IPS DF 4.7 (cell line): ENCODE data around the gene CACNA2D2.
A peak's percentile ranks its signal among the peaks of the same experiment; 100 is the strongest.

ENCODE experiments used
- DNase-seq: peaks from one replicate; pipeline ENCODE4 v3.0.0-alpha.2; 2013; ENCODE audit warnings: low spot score; ENCODE audit errors: extremely low read depth

CACNA2D2 gene

GRCh38 chr3:50371133-50371685 lies 132.2 kb downstream of the CACNA2D2 start:
- DNase-seq = no peak

GRCh38 chr3:50370594-50370993 lies 132.8 kb downstream of the CACNA2D2 start:
- DNase-seq = no peak

GRCh38 chr3:50369012-50369670 lies 134.3 kb downstream of the CACNA2D2 start:
- DNase-seq = no peak

- no peak for DNase-seq
Measured at GRCh38 chr3:50365842-50366220, 137.6 kb downstream of the CACNA2D2 start.

- no peak for DNase-seq
Measured at GRCh38 chr3:50365080-50365841, 138.2 kb downstream of the CACNA2D2 start.

- DNase-seq = no peak
Measured at GRCh38 chr3:50364573-50365079, 138.8 kb downstream of the CACNA2D2 start.

GRCh38 chr3:50359760-50360110 lies 143.7 kb downstream of the CACNA2D2 start:
- DNase-seq = no peak

- peak; percentile 95 for DNase-seq
Measured at GRCh38 chr3:50358911-50359759, 144.3 kb downstream of the CACNA2D2 start, which contains the start of gene TMEM115. TSS of gene TMEM115 (minus strand) at chr3:50359521. CDS start at chr3:50359063, 458 bp downstream.

- no peak for DNase-seq
Measured at GRCh38 chr3:50358355-50358910, 145.0 kb downstream of the CACNA2D2 start.

- no peak for DNase-seq
Measured at GRCh38 chr3:50357481-50357880, 146.0 kb downstream of the CACNA2D2 start.

- no peak for DNase-seq
Measured at GRCh38 chr3:50356553-50356952, 146.9 kb downstream of the CACNA2D2 start.

GRCh38 chr3:50355829-50356552 lies 147.4 kb downstream of the CACNA2D2 start:
- no peak for DNase-seq

- no peak for DNase-seq
Measured at GRCh38 chr3:50354850-50355249, 148.6 kb downstream of the CACNA2D2 start.

GRCh38 chr3:50354186-50354764 lies 149.2 kb downstream of the CACNA2D2 start:
- DNase-seq = no peak

- DNase-seq = no peak
Measured at GRCh38 chr3:50353245-50354004, 150.0 kb downstream of the CACNA2D2 start.

GRCh38 chr3:50352781-50353180 lies 150.7 kb downstream of the CACNA2D2 start:
- no peak for DNase-seq

GRCh38 chr3:50351323-50351697 lies 152.1 kb downstream of the CACNA2D2 start:
- DNase-seq = no peak

GRCh38 chr3:50350527-50351322 lies 152.7 kb downstream of the CACNA2D2 start, which contains the start of the genes CYB561D2 and NPRL2:
TSS of gene CYB561D2 (plus strand) at chr3:50350862. CDS start at chr3:50351434, 572 bp downstream.
TSS of gene NPRL2 (minus strand) at chr3:50350775. CDS start at chr3:50350652, 123 bp downstream.
- peak; percentile 64 for DNase-seq

GRCh38 chr3:50350213-50350526 lies 153.3 kb downstream of the CACNA2D2 start:
- no peak for DNase-seq
